Measurements from ENCODE around the gene PBX4. TPM values are rescaled to one million over a fixed set of nuclear protein-coding genes. Genes with fewer than 3 reads are reported as not detected.

PBX4 gene
- total and polyA plus RNA-seq, 2 experiments from 2014 or later = 2.6 to 4.1 TPM

DNA sequence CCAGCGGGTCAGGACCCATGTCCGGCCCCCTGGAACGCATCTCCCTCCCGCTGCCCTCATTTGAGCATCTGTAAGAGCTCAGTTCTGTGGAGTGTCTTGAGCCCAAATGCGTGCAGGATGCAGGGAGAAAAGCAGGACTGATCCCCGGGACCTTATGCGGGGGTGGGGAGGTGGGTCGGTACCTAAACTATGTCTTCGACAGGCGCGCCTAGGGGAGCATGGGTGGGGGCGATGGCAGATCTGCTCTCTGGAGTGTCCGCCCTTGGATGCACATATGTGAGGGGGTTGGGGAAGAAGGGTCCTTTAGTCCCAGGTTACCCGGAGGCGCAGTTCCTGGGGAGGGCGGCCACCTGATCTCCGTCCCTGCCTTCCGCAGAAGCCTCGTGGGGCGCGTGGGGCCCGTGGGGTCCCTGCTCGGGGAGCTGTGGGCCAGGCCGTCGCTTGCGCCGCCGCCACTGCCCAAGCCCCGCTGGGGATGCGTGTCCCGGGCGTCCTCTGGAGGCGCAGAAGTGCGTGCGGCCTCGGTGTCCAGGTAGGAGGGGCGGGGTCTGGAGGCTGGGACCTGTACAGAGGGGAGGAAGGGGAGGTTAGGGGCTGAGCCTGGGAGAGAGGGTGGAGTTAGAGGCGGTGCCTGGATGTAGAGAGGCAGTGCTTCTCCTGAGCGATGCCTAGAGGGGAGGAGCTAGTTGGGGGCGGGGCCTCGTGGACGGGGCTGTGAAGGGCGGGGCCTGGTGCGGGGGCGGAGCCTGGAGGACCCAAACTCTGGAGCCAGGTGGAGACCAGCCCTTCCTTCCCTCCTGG, 77.6 kb downstream of the PBX4 start:
- TF ChIP-seq EZH2phosphoT487 (IDR thresholded peaks at IDR 0.05; ENCODE audit: unreplicated experiment) = no peak
- TF ChIP-seq, protein P1, sequence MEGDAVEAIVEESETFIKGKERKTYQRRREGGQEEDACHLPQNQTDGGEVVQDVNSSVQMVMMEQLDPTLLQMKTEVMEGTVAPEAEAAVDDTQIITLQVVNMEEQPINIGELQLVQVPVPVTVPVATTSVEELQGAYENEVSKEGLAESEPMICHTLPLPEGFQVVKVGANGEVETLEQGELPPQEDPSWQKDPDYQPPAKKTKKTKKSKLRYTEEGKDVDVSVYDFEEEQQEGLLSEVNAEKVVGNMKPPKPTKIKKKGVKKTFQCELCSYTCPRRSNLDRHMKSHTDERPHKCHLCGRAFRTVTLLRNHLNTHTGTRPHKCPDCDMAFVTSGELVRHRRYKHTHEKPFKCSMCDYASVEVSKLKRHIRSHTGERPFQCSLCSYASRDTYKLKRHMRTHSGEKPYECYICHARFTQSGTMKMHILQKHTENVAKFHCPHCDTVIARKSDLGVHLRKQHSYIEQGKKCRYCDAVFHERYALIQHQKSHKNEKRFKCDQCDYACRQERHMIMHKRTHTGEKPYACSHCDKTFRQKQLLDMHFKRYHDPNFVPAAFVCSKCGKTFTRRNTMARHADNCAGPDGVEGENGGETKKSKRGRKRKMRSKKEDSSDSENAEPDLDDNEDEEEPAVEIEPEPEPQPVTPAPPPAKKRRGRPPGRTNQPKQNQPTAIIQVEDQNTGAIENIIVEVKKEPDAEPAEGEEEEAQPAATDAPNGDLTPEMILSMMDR (conservative IDR thresholded peaks at IDR 0.05; ENCODE audit: low read depth in 2 of 2) = peak in 1 of 2 experiments; percentile 45; a peak in 2 of 4 replicates
- Mint-ChIP-seq H3K4me1 (peaks cover 8% of the 10 kb centered on the region; the same call in 2 of the 3 replicates), H3K36me3 (ENCODE audit: low read depth) (no peaks in the 10 kb centered on the region; the same call in 2 of the 3 replicates), H3K27ac (peak overlapping the region; percentile 88; the same call in 1 of the 2 replicates), H3K4me3 (peak overlapping the region; percentile 68; the same call in 2 of the 3 replicates), H3K9me3 (no peaks in the 10 kb centered on the region), H3K27me3 (ENCODE audit: insufficient read depth, low read depth, poor library complexity) (peaks cover 26% of the 10 kb centered on the region)
- H3K4me1 ChIP-seq (ENCODE audit: insufficient read depth) = peaks cover 5% of the 10 kb centered on the region; the same call in 1 of the 2 replicates
- peak; percentile 82 for ATAC-seq
- H3K27me3 ChIP-seq (ENCODE audit: insufficient read depth) = peaks cover 30% of the 10 kb centered on the region
- 0 out of 2 replicates have a peak, but pooled peaks cover 5% of the 10 kb centered on the region for H4K20me1 ChIP-seq (replicated peaks; ENCODE audit: insufficient read depth)
- no peaks in the 10 kb centered on the region for H3K9me2 ChIP-seq (ENCODE audit: insufficient read depth)
- H3F3A ChIP-seq (replicated peaks; ENCODE audit: low read depth) = peaks cover 15% of the 10 kb centered on the region; the same call in 1 of the 2 replicates
- H3K4me2 ChIP-seq = peak overlapping the region; percentile 97
- H3K27ac ChIP-seq (ENCODE audit: low read depth) = no peak overlapping the region
- no peaks in the 10 kb centered on the region for H3K79me2 ChIP-seq (replicated peaks; ENCODE audit: insufficient read depth)
- no peaks in the 10 kb centered on the region for H3K36me3 ChIP-seq (ENCODE audit: insufficient read depth)
- H3K4me3 ChIP-seq = peak overlapping the region; percentile 74
- peak; percentile 99 for DNase-seq (ENCODE audit: low spot score)
- H2AFZ ChIP-seq = peak overlapping the region; percentile 87; the same call in 1 of the 2 replicates

- no peak overlapping the region for H3K27ac ChIP-seq (ENCODE audit: low read depth)
- Mint-ChIP-seq H3K27ac (peak overlapping the region; percentile 88; the same call in 1 of the 2 replicates), H3K27me3 (ENCODE audit: insufficient read depth, low read depth, poor library complexity) (peaks cover 26% of the 10 kb centered on the region), H3K9me3 (no peaks in the 10 kb centered on the region), H3K36me3 (ENCODE audit: low read depth) (no peaks in the 10 kb centered on the region; the same call in 2 of the 3 replicates), H3K4me1 (peaks cover 8% of the 10 kb centered on the region; the same call in 2 of the 3 replicates), H3K4me3 (peak overlapping the region; percentile 68; the same call in 2 of the 3 replicates)
- H3K9me2 ChIP-seq (ENCODE audit: insufficient read depth) = no peaks in the 10 kb centered on the region
- H3K4me1 ChIP-seq (ENCODE audit: insufficient read depth) = peaks cover 5% of the 10 kb centered on the region; the same call in 1 of the 2 replicates
- H3K27me3 ChIP-seq (ENCODE audit: insufficient read depth) = peaks cover 30% of the 10 kb centered on the region
- H4K20me1 ChIP-seq (replicated peaks; ENCODE audit: insufficient read depth) = 0 out of 2 replicates have a peak, but pooled peaks cover 5% of the 10 kb centered on the region
- peak overlapping the region; percentile 87; the same call in 1 of the 2 replicates for H2AFZ ChIP-seq
- peak overlapping the region; percentile 74 for H3K4me3 ChIP-seq
- DNase-seq (ENCODE audit: low spot score) (peak; percentile 98), ATAC-seq (peak; percentile 44)
- TF ChIP-seq, protein P1 (conservative IDR thresholded peaks at IDR 0.05; ENCODE audit: low read depth in 2 of 2) = no peak
- peak; percentile 70 for TF ChIP-seq CREB1 (CRISPR knock-in tag; IDR thresholded peaks at IDR 0.05; ENCODE audit: low read depth)
- peak overlapping the region; percentile 97 for H3K4me2 ChIP-seq
- no peaks in the 10 kb centered on the region for H3K79me2 ChIP-seq (replicated peaks; ENCODE audit: insufficient read depth)
- H3K36me3 ChIP-seq (ENCODE audit: insufficient read depth) = no peaks in the 10 kb centered on the region
- peaks cover 15% of the 10 kb centered on the region; the same call in 1 of the 2 replicates for H3F3A ChIP-seq (replicated peaks; ENCODE audit: low read depth)
Observed at GRCh38 chr19:19540064-19540714, 78.3 kb downstream of the PBX4 start.

Measured in GM23338 (cell line).